Fibroblast of skin of abdomen (primary cell): Measurements from ENCODE around the gene B4GALNT3.

Experiments used
- DNase-seq: peaks from one replicate; pipeline ENCODE4 v3.0.0-alpha.2; 2013

The B4GALNT3 gene

GRCh38 chr12:599756-600155 lies 140.0 kb downstream of the B4GALNT3 start:
- DNase-seq, result no peak

- DNase-seq, result no peak
Measured at GRCh38 chr12:601976-602699, 142.4 kb downstream of the B4GALNT3 start.

GRCh38 chr12:602700-603068 lies 142.9 kb downstream of the B4GALNT3 start:
- DNase-seq, result no peak

DNA sequence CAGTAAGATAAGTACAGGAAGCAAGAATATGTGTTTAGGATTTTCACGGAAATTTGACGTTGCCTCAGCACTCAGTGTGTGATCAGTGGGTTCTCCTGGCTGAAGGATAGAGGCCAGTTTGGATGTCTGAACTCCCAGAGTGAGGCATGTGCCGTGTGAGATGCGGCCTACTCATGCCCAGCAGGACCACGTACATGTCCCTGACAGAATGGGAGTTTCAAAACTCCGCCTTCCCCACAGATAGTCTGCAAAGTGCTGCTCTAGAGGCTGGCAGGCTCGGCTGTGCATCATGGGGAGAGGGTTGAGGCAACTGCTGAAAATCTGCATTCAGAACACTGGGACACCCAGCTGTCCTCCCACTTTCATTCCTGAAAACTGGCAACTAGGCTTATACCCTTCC lies 145.2 kb downstream of the B4GALNT3 start:
- DNase-seq, result no peak

- no peak for DNase-seq
Measured at GRCh38 chr12:607541-608001, 147.8 kb downstream of the B4GALNT3 start.

GRCh38 chr12:608413-608812 lies 148.7 kb downstream of the B4GALNT3 start:
- DNase-seq, result no peak

DNA sequence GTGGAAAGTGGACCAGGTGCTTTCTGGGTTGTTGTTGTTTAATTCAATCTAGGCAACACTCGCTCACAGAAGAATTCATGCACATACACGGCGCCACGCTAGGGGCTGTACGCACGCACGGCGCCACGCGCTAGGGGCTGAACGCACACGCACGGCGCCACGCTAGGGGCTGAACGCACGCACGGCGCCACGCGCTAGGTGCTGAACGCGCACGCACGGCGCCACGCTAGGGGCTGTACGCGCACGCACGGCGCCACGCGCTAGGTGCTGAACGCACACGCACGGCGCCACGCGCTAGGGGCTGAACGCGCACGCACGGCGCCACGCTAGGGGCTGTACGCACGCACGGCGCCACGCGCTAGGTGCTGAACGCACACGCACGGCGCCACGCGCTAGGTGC lies 149.2 kb downstream of the B4GALNT3 start:
- DNase-seq, result no peak

DNA sequence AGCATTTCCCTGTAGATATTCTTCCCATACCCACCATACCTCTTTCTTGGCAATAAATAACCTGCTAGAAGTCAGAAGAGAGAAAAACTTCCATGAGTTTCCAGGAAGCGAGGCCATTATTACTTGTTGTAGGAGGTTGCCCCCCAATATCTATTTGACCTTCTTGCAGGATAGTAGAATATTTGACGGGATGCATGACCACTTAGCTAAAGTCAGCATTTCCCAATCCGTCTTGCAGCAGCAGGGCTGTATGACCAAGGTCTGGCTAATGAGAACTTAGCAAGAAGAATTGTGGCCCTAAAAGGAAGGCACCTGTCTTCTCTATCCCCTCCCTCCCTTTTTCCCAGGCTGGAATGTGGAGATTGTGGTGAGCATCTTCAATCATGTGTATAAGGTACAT lies 152.0 kb downstream of the B4GALNT3 start:
- DNase-seq, result no peak

GRCh38 chr12:612293-612692 lies 152.6 kb downstream of the B4GALNT3 start:
- DNase-seq, result no peak

- DNase-seq, result no peak
Measured at GRCh38 chr12:612886-613285, 153.1 kb downstream of the B4GALNT3 start.
